K562 (cell line): Measurements from ENCODE around the gene PSMD14. TPM values are rescaled to one million over a fixed set of nuclear protein-coding genes. Genes with fewer than 3 reads are reported as not detected.
A peak's percentile ranks its signal among the peaks of the same experiment; 100 is the strongest.

Experiments used
- ASH1L ChIP-seq: fragments of 450-650 bp; IDR thresholded peaks from 2 replicates; pipeline ENCODE4 v1.6.1; 2018; ENCODE audit warnings: borderline replicate concordance, mild to moderate bottlenecking, low read depth; ENCODE audit not compliant: partially characterized antibody
- GABPB1 ChIP-seq: sonication (generic); formaldehyde crosslinking; IDR thresholded peaks from 2 replicates; pipeline ENCODE4 v1.8.0; 2022; ENCODE audit warnings: mild to moderate bottlenecking, missing genetic modification reagents
- GTF2F1 ChIP-seq: IDR thresholded peaks from 2 replicates; pipeline ENCODE4 v1.6.1; 2011; ENCODE audit warnings: low read depth, low read length, improper control_type of control experiment
- HMG20A ChIP-seq: fragments of 450-650 bp; formaldehyde crosslinking; conservative IDR thresholded peaks from 2 replicates; pipeline ENCODE4 v1.4.0; 2020; ENCODE audit warnings: mild to moderate bottlenecking, mixed read lengths
- KAT7 ChIP-seq: sonication (generic); formaldehyde crosslinking; IDR thresholded peaks from 2 replicates; pipeline ENCODE4 v1.8.0; 2022; ENCODE audit warnings: missing genetic modification reagents, mild to moderate bottlenecking, borderline replicate concordance
- NFIC ChIP-seq: fragments of 450-650 bp; IDR thresholded peaks from 2 replicates; pipeline ENCODE4 v1.6.1; 2017; ENCODE audit warnings: mild to moderate bottlenecking, inconsistent platforms
- NFRKB ChIP-seq: fragments of 450-650 bp; IDR thresholded peaks from 2 replicates; pipeline ENCODE4 v1.6.1; 2016; ENCODE audit warnings: low read depth
- POLR2B ChIP-seq: fragments of 450-650 bp; IDR thresholded peaks from 2 replicates; pipeline ENCODE4 v1.6.1; 2018; ENCODE audit warnings: low read depth; ENCODE audit not compliant: partially characterized antibody
- RAD51 ChIP-seq: fragments of 450-650 bp; IDR thresholded peaks from 2 replicates; pipeline ENCODE4 v1.7.1; 2016; ENCODE audit warnings: low read depth, mild to moderate bottlenecking, borderline replicate concordance
- RUNX1 ChIP-seq: sonication (generic); IDR thresholded peaks from 2 replicates; pipeline ENCODE4 v1.6.1; 2016; ENCODE audit warnings: antibody characterized with exemption, low read depth
- TAF9B ChIP-seq: fragments of 450-650 bp; IDR thresholded peaks from 2 replicates; pipeline ENCODE4 v1.6.1; 2018; ENCODE audit warnings: mild to moderate bottlenecking; ENCODE audit not compliant: partially characterized antibody
- TGIF2 ChIP-seq: sonication (generic); formaldehyde crosslinking; IDR thresholded peaks from 2 replicates; pipeline ENCODE4 v1.8.1; 2022; ENCODE audit warnings: mild to moderate bottlenecking, missing genetic modification reagents, moderate library complexity
- THAP12 ChIP-seq: fragments of 250-450 bp; sonication (Bioruptor Pico); IDR thresholded peaks from 2 replicates; pipeline ENCODE4 v1.9.0; 2021; ENCODE audit warnings: mild to moderate bottlenecking, inconsistent platforms
- ZNF324 ChIP-seq: fragments of 250-450 bp; sonication (Bioruptor Pico); IDR thresholded peaks from 2 replicates; pipeline ENCODE4 v1.4.0; 2020; ENCODE audit warnings: mild to moderate bottlenecking
- ZNF592 ChIP-seq: fragments of 450-650 bp; IDR thresholded peaks from 2 replicates; pipeline ENCODE4 v1.6.1; 2017; ENCODE audit warnings: antibody characterized with exemption, mild to moderate bottlenecking
- polyA plus RNA-seq, 8 experiments: library from polyadenylated mRNA; depleted of rRNA in 4 of 8; stranded (reverse) in 5 of 8; unstranded in 3 of 8; fragments of >200 nt; fragmentation: Nextera tagmentation in 2 of 8; fragmentation: Illumina TruSeq in 1 of 8; extraction: Ambion mirVana in 2 of 8; extraction: Trizol in 1 of 8; gene quantifications; 2 replicates each; pipeline versions ENCODE4 v1.2.1 to v1.2.3, GENCODE V29; 2011 to 2014; ENCODE audit warnings: inconsistent platforms in 1 of 8, missing spikeins in 1 of 8
- total RNA-seq, 7 experiments: library from RNA; depleted of rRNA in 6 of 7; stranded (reverse); fragments of >200 nt in 6 of 7; fragmentation: Illumina TruSeq in 2 of 7; extraction: Trizol in 2 of 7; gene quantifications; 2 replicates each; pipeline versions ENCODE4 v1.2.1 to v1.2.3, GENCODE V29; 2011 to 2021; ENCODE audit warnings: low replicate concordance in 1 of 7
- TF ChIP-seq, protein P1 (sequence below): fragments of 450-650 bp; formaldehyde crosslinking; IDR thresholded peaks from 2 replicates; pipeline ENCODE4 v1.4.0; 2020; ENCODE audit warnings: mild to moderate bottlenecking, moderate library complexity
- TF ChIP-seq, protein P2 (sequence below): sonication (generic); formaldehyde crosslinking; IDR thresholded peaks from 2 replicates; pipeline ENCODE4 v1.9.0; 2022; ENCODE audit warnings: mild to moderate bottlenecking, missing genetic modification reagents
- TF ChIP-seq, protein P3 (sequence below): sonication (generic); formaldehyde crosslinking; IDR thresholded peaks from 2 replicates; pipeline ENCODE4 v1.8.0; 2022; ENCODE audit warnings: mild to moderate bottlenecking, missing genetic modification reagents

The PSMD14 gene
- total and polyA plus RNA-seq, 9 of the 15 experiments (the other 6 are each of a cell fraction or from before 2014, with no cell fraction given) = 151 to 515 (median 228) TPM

GRCh38 chr2:161308178-161308955 lies at the start of gene PSMD14 (continued):
- TF ChIP-seq THAP12 (CRISPR knock-in tag) = 0 out of 2 replicates have a peak, but pooled peaks have one; percentile 6
- peak; percentile 88 for TF ChIP-seq POLR2B
- TF ChIP-seq ZNF592 = peak; percentile 63
- peak; percentile 95 for TF ChIP-seq GABPB1
- TF ChIP-seq, protein P1, sequence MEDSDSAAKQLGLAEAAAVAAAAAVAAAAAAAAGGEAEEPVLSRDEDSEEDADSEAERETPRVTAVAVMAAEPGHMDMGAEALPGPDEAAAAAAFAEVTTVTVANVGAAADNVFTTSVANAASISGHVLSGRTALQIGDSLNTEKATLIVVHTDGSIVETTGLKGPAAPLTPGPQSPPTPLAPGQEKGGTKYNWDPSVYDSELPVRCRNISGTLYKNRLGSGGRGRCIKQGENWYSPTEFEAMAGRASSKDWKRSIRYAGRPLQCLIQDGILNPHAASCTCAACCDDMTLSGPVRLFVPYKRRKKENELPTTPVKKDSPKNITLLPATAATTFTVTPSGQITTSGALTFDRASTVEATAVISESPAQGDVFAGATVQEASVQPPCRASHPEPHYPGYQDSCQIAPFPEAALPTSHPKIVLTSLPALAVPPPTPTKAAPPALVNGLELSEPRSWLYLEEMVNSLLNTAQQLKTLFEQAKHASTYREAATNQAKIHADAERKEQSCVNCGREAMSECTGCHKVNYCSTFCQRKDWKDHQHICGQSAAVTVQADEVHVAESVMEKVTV (CRISPR knock-in tag) = peak; percentile 33; the same call in 1 of the 2 replicates
- peak; percentile 79; the same call in 1 of the 2 replicates for TF ChIP-seq GTF2F1
- peak; percentile 94 for TF ChIP-seq NFIC
- peak; percentile 56; the same call in 1 of the 2 replicates for TF ChIP-seq TGIF2
- peak; percentile 51 for TF ChIP-seq ASH1L
- TF ChIP-seq NFRKB = peak; percentile 90; the same call in 1 of the 2 replicates
- TF ChIP-seq, protein P2, sequence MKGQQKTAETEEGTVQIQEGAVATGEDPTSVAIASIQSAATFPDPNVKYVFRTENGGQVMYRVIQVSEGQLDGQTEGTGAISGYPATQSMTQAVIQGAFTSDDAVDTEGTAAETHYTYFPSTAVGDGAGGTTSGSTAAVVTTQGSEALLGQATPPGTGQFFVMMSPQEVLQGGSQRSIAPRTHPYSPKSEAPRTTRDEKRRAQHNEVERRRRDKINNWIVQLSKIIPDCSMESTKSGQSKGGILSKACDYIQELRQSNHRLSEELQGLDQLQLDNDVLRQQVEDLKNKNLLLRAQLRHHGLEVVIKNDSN (CRISPR knock-in tag) = peak; percentile 58
- TF ChIP-seq TAF9B = peak; percentile 94
- TF ChIP-seq ZNF324 (CRISPR knock-in tag) = no peak
- TF ChIP-seq, protein P3, sequence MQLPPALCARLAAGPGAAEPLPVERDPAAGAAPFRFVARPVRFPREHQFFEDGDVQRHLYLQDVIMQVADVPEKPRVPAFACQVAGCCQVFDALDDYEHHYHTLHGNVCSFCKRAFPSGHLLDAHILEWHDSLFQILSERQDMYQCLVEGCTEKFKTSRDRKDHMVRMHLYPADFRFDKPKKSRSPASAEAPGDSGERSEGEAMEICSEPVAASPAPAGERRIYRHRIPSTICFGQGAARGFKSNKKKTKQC (CRISPR knock-in tag) = peak; percentile 89
- peak; percentile 92 for TF ChIP-seq KAT7
- TF ChIP-seq RAD51 = 0 out of 2 replicates have a peak, but pooled peaks have one; percentile 8
- no peak for TF ChIP-seq HMG20A (CRISPR knock-in tag)
- no peak for TF ChIP-seq RUNX1
